Lower leg skin (tissue), 4 donors: ENCODE results near the gene ZCCHC24. TPM values are rescaled to one million over a fixed set of nuclear protein-coding genes. Genes with fewer than 3 reads are reported as not detected.

Source experiments
- DNase-seq, 2 donors: peaks; one replicate each; pipeline ENCODE4 v3.0.0-alpha.2; 2019; ENCODE audit warnings: low spot score in 2 of 2
- H3K4me3 ChIP-seq: fragments of 200-600 bp; sonication (generic); 2 replicates; pipeline ENCODE4 v1.5.1; 2017; ENCODE audit warnings: mild to moderate bottlenecking, low read depth; ENCODE audit not compliant: poor library complexity, severe bottlenecking
- POLR2A ChIP-seq, 2 donors: fragments of 450-650 bp; IDR thresholded peaks; one replicate each; pipeline ENCODE4 v1.6.1; 2016 to 2017; ENCODE audit warnings: antibody characterized with exemption in 2 of 2, mild to moderate bottlenecking in 1 of 2, moderate library complexity in 1 of 2
- WGBS, 2 donors: methylation state at CpG; one replicate each; pipeline ENCODE4 v1.1.5; 2018; 5-methylcytosine and 5-hydroxymethylcytosine counted together
- intact Hi-C: fragments of 100-400 bp; cut with DNase I; formaldehyde crosslinking; loops from one replicate; pipeline ENCODE4 v1.15.0; 2023; ENCODE audit warnings: low total_unique reads
- total RNA-seq, 4 donors: library from RNA; depleted of rRNA; stranded (reverse); fragments of >200 nt; gene quantifications; one replicate each; pipeline ENCODE4 v1.1.0, GENCODE V29; 2016
- TF ChIP-seq, protein P1 (sequence below), 3 donors: fragments of 450-650 bp; IDR thresholded peaks; one replicate each; pipeline ENCODE4 v1.5.1; 2016; ENCODE audit warnings: antibody characterized with exemption in 3 of 3, mild to moderate bottlenecking in 3 of 3, moderate library complexity in 2 of 3

ZCCHC24 gene
- total RNA-seq, 4 donors from 2014 or later = 9.9 to 16.8 (median 13.1) TPM

DNA sequence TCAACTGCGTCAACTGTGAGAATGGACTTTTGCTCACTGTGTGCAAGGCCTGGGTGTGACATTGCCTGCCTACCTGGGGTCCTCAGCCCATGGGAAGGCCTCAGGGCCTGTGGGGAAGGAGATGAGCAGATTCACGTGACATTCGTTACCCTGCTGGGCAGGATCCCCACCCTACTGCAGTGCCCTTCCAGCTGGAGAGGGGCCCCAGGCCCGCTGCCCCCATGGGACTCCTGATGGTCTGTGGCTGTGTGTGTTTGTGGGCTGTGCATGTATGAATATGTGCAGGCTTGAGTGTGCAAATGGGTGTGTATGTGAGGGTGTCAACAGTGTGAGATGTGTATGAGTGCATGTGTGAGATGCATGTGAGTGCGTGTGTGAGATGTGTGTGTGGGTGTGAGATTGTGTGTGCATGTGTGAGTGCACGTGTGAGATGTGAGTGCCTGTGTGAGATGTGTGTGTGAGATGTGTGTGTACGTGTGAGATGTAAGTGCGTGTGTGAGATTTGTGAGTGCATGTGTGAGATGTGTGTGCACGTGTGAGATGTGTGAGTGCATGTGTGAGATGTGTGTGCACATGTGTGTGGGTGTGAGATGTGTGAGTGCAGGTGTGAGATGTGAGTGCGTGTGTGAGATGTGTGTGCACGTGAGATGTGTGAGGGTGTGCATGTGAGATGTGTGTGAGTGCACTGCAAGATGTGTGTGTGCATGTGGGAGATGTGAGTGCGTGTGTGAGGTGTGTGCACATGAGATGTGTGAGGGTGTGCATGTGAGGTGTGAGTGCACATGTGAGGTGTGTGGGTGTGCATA is 68.5 kb downstream of the ZCCHC24 start:
- no peak overlapping the region for H3K4me3 ChIP-seq
- intact Hi-C loops = no loop called here
- 92 to 96% methylated on average over 11 to 12 of the region's 12 CpGs for WGBS, 2 donors
- no peak for TF ChIP-seq POLR2A (IDR thresholded peaks at IDR 0.05)
- TF ChIP-seq, protein P1, sequence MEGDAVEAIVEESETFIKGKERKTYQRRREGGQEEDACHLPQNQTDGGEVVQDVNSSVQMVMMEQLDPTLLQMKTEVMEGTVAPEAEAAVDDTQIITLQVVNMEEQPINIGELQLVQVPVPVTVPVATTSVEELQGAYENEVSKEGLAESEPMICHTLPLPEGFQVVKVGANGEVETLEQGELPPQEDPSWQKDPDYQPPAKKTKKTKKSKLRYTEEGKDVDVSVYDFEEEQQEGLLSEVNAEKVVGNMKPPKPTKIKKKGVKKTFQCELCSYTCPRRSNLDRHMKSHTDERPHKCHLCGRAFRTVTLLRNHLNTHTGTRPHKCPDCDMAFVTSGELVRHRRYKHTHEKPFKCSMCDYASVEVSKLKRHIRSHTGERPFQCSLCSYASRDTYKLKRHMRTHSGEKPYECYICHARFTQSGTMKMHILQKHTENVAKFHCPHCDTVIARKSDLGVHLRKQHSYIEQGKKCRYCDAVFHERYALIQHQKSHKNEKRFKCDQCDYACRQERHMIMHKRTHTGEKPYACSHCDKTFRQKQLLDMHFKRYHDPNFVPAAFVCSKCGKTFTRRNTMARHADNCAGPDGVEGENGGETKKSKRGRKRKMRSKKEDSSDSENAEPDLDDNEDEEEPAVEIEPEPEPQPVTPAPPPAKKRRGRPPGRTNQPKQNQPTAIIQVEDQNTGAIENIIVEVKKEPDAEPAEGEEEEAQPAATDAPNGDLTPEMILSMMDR (IDR thresholded peaks at IDR 0.05) = peak in 1 of 3 donors; percentile 6
- DNase-seq = peak in 1 of 2 donors; percentile 79

DNA sequence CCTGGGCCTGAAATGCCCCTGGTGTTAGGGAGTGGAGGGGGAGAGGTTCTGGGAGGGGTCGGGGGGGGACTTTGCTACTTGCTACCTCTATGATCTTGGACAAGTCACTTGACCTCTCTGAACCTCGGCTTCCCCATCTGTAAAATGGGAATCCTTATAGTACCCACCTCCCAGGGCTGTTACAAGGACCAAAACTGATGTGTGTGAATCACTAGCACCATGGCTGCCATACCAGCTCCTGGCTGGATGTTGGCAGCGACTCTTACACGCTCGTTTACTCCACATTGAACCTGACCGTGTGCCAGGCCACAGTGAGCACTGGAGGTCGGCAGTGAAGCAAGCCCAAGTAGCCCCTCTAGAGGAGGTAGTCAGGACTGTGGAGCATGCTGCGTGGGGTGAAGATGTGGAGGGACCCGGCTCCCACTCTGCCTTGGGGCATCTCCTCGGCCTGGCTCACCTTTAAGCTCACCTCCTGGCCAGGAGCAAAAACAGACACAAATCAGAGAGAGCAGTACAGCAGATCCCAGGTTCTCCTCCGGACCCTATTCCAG is 69.3 kb downstream of the ZCCHC24 start:
- DNase-seq = peak in 1 of 2 donors; percentile 82
- intact Hi-C loops = no loop called here
- no peak overlapping the region for H3K4me3 ChIP-seq
- TF ChIP-seq POLR2A (IDR thresholded peaks at IDR 0.05) = no peak
- TF ChIP-seq, protein P1 (IDR thresholded peaks at IDR 0.05) = no peak
- WGBS, 2 donors = 81 to 85% methylated on average over 11 of the region's 11 CpGs

DNA sequence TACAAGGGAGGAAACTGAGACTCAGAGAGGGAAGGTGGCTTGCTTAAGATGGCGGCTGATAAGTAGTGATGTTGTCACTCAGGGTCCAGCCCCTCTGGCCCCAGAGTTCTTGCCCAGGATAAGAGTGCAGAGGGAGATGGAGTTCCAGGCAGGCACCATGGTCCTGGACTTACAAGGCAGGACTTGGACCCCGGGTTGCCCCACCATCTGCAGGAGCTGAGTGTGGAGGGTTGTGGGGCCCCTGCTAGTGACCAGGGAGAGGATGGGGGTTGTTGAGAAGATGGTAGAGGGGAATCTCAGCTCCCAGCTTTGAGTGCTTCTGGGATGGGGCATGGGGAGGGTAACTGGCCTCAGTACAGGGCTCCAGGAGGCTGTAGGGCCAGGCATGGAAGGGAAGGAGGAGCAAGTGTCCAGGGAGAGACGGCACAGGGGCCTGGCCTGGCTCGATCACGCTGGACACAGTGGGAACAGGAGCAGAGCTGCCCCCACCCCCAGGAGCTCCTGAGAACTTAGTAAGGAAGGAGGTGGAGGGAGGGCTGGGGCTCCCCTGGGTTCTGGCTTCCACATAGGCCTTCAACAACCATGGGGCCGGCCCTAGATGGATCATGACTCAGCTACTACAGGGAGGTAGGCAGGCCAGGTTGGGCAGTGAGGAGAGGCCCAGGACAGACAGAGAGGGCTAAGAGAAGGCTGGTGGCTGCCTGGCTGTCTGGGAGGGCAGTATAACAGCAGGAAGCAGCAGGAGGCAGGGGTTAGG is 69.9 kb downstream of the ZCCHC24 start:
- no peak overlapping the region for H3K4me3 ChIP-seq
- TF ChIP-seq POLR2A (IDR thresholded peaks at IDR 0.05) = no peak
- DNase-seq = peak in 1 of 2 donors; percentile 82
- intact Hi-C loops = no loop called here
- 87 to 89% methylated on average over 6 of the region's 6 CpGs for WGBS, 2 donors

DNA sequence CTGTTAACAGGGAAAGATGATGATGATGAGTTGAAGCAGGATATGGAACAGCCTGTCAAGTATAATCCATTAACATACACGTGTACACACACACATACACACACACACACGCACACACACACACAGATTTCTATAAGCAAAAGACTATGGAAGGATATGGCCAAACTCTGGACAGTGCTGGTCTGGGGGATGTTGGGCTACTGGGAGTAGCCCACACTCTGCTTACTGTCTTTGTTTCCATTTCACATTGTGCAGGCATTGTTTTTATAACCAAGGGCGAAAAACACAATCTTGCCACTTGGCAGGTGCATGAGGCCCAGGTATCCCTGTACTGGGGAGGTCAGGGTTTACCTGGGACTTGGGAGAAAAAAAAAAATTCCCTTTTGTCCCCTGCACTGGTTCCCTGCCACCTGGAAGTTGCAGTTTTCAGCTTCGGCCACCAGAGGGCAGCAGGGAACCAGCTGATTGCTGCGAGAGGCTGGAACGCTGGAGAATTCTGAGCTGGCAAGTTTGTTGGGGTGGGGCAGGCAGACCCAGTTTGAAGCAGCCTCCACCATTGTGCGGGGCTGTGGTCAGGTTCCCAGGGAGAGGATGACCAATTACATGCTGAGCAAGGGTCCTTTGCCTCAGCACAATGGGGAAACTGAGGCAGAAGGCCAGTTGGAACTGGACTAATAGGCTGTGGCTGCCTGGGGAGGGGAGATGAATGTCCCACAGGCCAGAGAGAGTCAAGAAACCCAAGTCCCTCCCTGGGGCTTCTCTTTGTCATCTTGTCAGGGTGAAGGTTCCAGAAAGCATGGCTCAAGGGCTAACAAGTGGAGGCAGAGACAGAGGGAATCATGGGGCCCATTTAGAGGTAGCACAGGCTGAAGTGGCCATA is 70.9 kb downstream of the ZCCHC24 start:
- TF ChIP-seq, protein P1 (IDR thresholded peaks at IDR 0.05) = peak in 1 of 3 donors; percentile 88
- no peak for TF ChIP-seq POLR2A (IDR thresholded peaks at IDR 0.05)
- 9 to 10% methylated on average over 7 of the region's 7 CpGs for WGBS, 2 donors
- H3K4me3 ChIP-seq = no peak overlapping the region
- peak; percentile 68 to 96 for DNase-seq
- intact Hi-C loops = loop anchor here (5.0 kb wide), 1 partner anchor 778 kb away; no protein-coding TSS in a partner anchor

DNA sequence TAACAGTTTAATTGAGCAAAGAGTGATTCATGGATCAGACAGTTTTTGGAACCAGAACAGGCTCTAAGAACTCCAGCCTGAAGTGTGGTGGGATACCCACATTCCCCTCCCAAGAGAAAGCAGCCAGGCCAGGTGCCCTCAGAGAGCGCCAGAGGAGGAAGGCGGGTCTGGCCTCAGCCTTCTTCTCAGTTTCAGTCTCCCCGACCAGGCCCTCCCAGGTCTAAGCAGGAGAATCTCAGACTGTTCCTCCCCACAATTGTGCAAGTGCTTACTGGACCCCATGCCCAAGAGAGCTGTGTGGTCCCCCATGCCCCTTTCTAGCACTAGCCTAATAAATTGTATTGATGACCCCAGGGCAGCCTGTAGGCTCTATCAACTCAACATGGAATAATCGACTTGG is 72.6 kb downstream of the ZCCHC24 start:
- TF ChIP-seq, protein P1 (IDR thresholded peaks at IDR 0.05) = no peak
- no peak for TF ChIP-seq POLR2A (IDR thresholded peaks at IDR 0.05)
- no peak overlapping the region for H3K4me3 ChIP-seq
- WGBS, 2 donors = 73 to 81% methylated on average over 3 to 4 of the region's 4 CpGs
- intact Hi-C loops = loop anchor here (5.0 kb wide), 1 partner anchor 779 kb away; no protein-coding TSS in a partner anchor
- DNase-seq = peak in 1 of 2 donors; percentile 49
